Transverse colon (tissue), 4 donors: ENCODE measurements around the gene TF.

Experiments used
- CTCF ChIP-seq, 5 experiments: fragments of 200-600 bp in 3 of 5; fragments of 450-650 bp in 2 of 5; sonication (generic) in 3 of 5; IDR thresholded peaks; 1 replicate in 2 of 5; 2 replicates in 3 of 5; pipeline ENCODE4 v1.5.1; 2016 to 2017; ENCODE audit warnings: antibody characterized with exemption in 5 of 5, inconsistent platforms in 3 of 5, mild to moderate bottlenecking in 2 of 5, moderate library complexity in 1 of 5
- POLR2A ChIP-seq: fragments of 450-650 bp; IDR thresholded peaks from one replicate; pipeline ENCODE4 v1.6.1; 2016; ENCODE audit warnings: antibody characterized with exemption, mild to moderate bottlenecking, moderate library complexity
- POLR2AphosphoS5 ChIP-seq, 3 donors: sonication (generic); formaldehyde crosslinking; IDR thresholded peaks; one replicate each; pipeline ENCODE4 v1.6.1; 2016; ENCODE audit warnings: antibody characterized with exemption in 3 of 3

- TF ChIP-seq CTCF (IDR thresholded peaks at IDR 0.05) (no peak), POLR2AphosphoS5 (IDR thresholded peaks at IDR 0.05) (no peak), POLR2A (no peak)
These were observed 53.8 kb downstream of the TF start for GRCh38 chr3:133799794-133800585.
